GM19328 (cell line): ENCODE results near the gene TRMT11.
"Not testable (repeated sequence)": the region's sequence is repeated elsewhere in the genome, so short reads cannot be mapped to it uniquely, and the experiment has no call there.

Experiments
- ATAC-seq: cut with Tn5 transposase; IDR thresholded peaks from one replicate; pipeline ENCODE4 v1.9.1; 2021; ENCODE audit warnings: mild to moderate bottlenecking, moderate library complexity; ENCODE audit not compliant: unreplicated experiment

TRMT11 gene

GRCh38 chr6:125956506-125957390 lies 29.6 kb upstream of the TRMT11 start, which contains the start of gene HINT3:
HINT3 (plus strand) TSS chr6:125956770; CDS start chr6:125956978, 208 bp downstream.
- ATAC-seq: peak; percentile 91

GRCh38 chr6:125957391-125957693 lies 29.0 kb upstream of the TRMT11 start:
- no peak for ATAC-seq

- no peak for ATAC-seq
Observed at GRCh38 chr6:125957845-125958244, 28.5 kb upstream of the TRMT11 start.

GRCh38 chr6:125959041-125959440 lies 27.3 kb upstream of the TRMT11 start:
- no peak for ATAC-seq

GRCh38 chr6:125961117-125961516 lies 25.2 kb upstream of the TRMT11 start:
- ATAC-seq: no peak

GRCh38 chr6:125962900-125963497 lies 23.3 kb upstream of the TRMT11 start:
- no peak for ATAC-seq

- ATAC-seq: no peak
Observed at GRCh38 chr6:125963817-125964216, 22.5 kb upstream of the TRMT11 start.

GRCh38 chr6:125966569-125966968 lies 19.8 kb upstream of the TRMT11 start:
- ATAC-seq: no peak

- ATAC-seq: no peak
Observed at GRCh38 chr6:125968493-125968892, 17.8 kb upstream of the TRMT11 start.

GRCh38 chr6:125970760-125971159 lies 15.6 kb upstream of the TRMT11 start:
- no peak for ATAC-seq

- ATAC-seq: not testable (repeated sequence)
Observed at GRCh38 chr6:125972478-125972877, 13.9 kb upstream of the TRMT11 start.

GRCh38 chr6:125974214-125974866 lies 12.0 kb upstream of the TRMT11 start:
- ATAC-seq: no peak

GRCh38 chr6:125979101-125979500 lies 7.2 kb upstream of the TRMT11 start:
- no peak for ATAC-seq

GRCh38 chr6:125981571-125982185 lies 4.7 kb upstream of the TRMT11 start:
- no peak for ATAC-seq

GRCh38 chr6:125983246-125983945 lies 2.9 kb upstream of the TRMT11 start:
- ATAC-seq: no peak

- ATAC-seq: no peak
Observed at GRCh38 chr6:125984311-125984710, 2.0 kb upstream of the TRMT11 start.

- no peak for ATAC-seq
Observed at GRCh38 chr6:125985522-125985921, 818 bp upstream of the TRMT11 start.

- no peak for ATAC-seq
Observed at GRCh38 chr6:125985979-125986300, 400 bp upstream of the TRMT11 start.

- ATAC-seq: peak; percentile 13
Observed at GRCh38 chr6:125987026-125987617, 782 bp downstream of the TRMT11 start.

- ATAC-seq: no peak
Observed at GRCh38 chr6:125988280-125988679, 1.9 kb downstream of the TRMT11 start.

- ATAC-seq: no peak
Observed at GRCh38 chr6:125989631-125990030, 3.3 kb downstream of the TRMT11 start.
